ENCODE results near the gene PTPRK.

DNA sequence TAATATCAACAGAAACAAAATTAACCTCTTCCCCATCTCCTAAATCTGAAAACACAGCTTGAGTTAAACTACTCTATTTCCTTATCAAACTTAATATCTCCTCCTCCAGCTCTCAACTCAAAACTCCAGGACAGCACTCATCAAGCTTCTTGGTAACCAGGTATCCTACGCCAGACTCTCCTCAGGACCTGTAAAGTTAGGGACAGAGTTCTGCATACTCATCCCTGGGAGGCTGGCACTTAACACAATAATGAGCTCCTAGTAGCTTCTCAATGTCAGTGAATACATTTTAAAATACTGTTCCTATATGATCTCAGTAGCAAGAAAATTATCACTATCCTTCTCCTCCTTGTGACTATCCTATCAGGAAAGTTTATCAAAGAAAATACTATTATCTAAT lies 240.3 kb downstream of the PTPRK start:
- no peak for TF ChIP-seq CTCF (IDR thresholded peaks at IDR 0.05)
- TF ChIP-seq POLR2AphosphoS5 (IDR thresholded peaks at IDR 0.05): no peak
- no peak for TF ChIP-seq POLR2A (IDR thresholded peaks at IDR 0.05)

Data from suprapubic skin (tissue), 4 donors.